Liver (tissue), 9 donors: ENCODE data around the gene NRM. TPM values are rescaled to one million over a fixed set of nuclear protein-coding genes. Genes with fewer than 3 reads are reported as not detected.
A peak's percentile ranks its signal among the peaks of the same experiment; 100 is the strongest.
"Not testable (repeated sequence)": the region's sequence is repeated elsewhere in the genome, so short reads cannot be mapped to it uniquely, and the experiment has no call there.

Source experiments
- DNase-seq: peaks from one replicate; pipeline ENCODE4 v3.0.0-alpha.2; 2017; ENCODE audit warnings: low spot score
- H3K27ac ChIP-seq, 2 donors: one replicate each; pipeline ENCODE4 v1.7.0; 2013; ENCODE audit warnings: inconsistent platforms in 2 of 2, low read length in 2 of 2, control low read depth in 1 of 2, low read depth in 1 of 2, mild to moderate bottlenecking in 1 of 2
- H3K27me3 ChIP-seq, 4 donors: one replicate each; pipeline versions ENCODE4 v1.6.1 to v1.7.0; 2013; ENCODE audit warnings: low read length in 3 of 4, inconsistent platforms in 1 of 4, mild to moderate bottlenecking in 1 of 4, moderate library complexity in 1 of 4; ENCODE audit not compliant: control insufficient read depth in 4 of 4, insufficient read depth in 4 of 4
- H3K36me3 ChIP-seq, 4 donors: one replicate each; pipeline versions ENCODE4 v1.6.1 to v1.7.0; 2013; ENCODE audit warnings: low read length in 3 of 4, mild to moderate bottlenecking in 3 of 4, low read depth in 1 of 4, moderate library complexity in 1 of 4; ENCODE audit not compliant: control insufficient read depth in 4 of 4, insufficient read depth in 3 of 4
- H3K4me1 ChIP-seq, 4 donors: one replicate each; pipeline versions ENCODE4 v1.6.1 to v1.7.0; 2013; ENCODE audit warnings: low read length in 3 of 4, mild to moderate bottlenecking in 3 of 4, moderate library complexity in 1 of 4; ENCODE audit not compliant: control insufficient read depth in 4 of 4, insufficient read depth in 4 of 4
- H3K4me3 ChIP-seq, 3 donors: one replicate each; pipeline versions ENCODE4 v1.6.1 to v1.7.0; 2013; ENCODE audit warnings: low read length in 3 of 3, control low read depth in 1 of 3, low read depth in 1 of 3, mild to moderate bottlenecking in 1 of 3
- H3K9ac ChIP-seq, 2 donors: one replicate each; pipeline ENCODE4 v1.7.0; 2013; ENCODE audit warnings: low read length in 2 of 2, mild to moderate bottlenecking in 2 of 2, moderate library complexity in 2 of 2, control low read depth in 1 of 2, low read depth in 1 of 2
- H3K9me3 ChIP-seq, 4 donors: one replicate each; pipeline versions ENCODE4 v1.6.1 to v1.7.0; 2013; ENCODE audit warnings: low read length in 3 of 4; ENCODE audit not compliant: control insufficient read depth in 4 of 4
- ATF3 ChIP-seq: IDR thresholded peaks from 2 replicates; pipeline ENCODE4 v1.6.1; 2016; ENCODE audit warnings: antibody characterized with exemption
- EGR1 ChIP-seq, 2 donors: IDR thresholded peaks; 2 replicates each; pipeline ENCODE4 v1.6.1; 2016 to 2018; ENCODE audit warnings: antibody characterized with exemption in 2 of 2, low read depth in 2 of 2
- FOXA1 ChIP-seq: IDR thresholded peaks from 2 replicates; pipeline ENCODE4 v1.6.1; 2016; ENCODE audit warnings: antibody characterized with exemption
- FOXA2 ChIP-seq: IDR thresholded peaks from 2 replicates; pipeline ENCODE4 v1.6.1; 2016; ENCODE audit warnings: antibody characterized with exemption
- GABPA ChIP-seq, 2 donors: IDR thresholded peaks in 1 of 2; conservative IDR thresholded peaks in 1 of 2; 2 replicates each; pipeline ENCODE4 v1.6.1; 2016; ENCODE audit warnings: antibody characterized with exemption in 2 of 2, mild to moderate bottlenecking in 1 of 2, moderate library complexity in 1 of 2
- HNF4A ChIP-seq, 2 donors: conservative IDR thresholded peaks; 2 replicates each; pipeline ENCODE4 v1.6.1; 2016; ENCODE audit warnings: antibody characterized with exemption in 2 of 2, mild to moderate bottlenecking in 2 of 2
- HNF4G ChIP-seq: IDR thresholded peaks from 2 replicates; pipeline ENCODE4 v1.6.1; 2016; ENCODE audit warnings: antibody characterized with exemption
- JUND ChIP-seq, 2 donors: IDR thresholded peaks; 2 replicates each; pipeline ENCODE4 v1.6.1; 2016; ENCODE audit warnings: antibody characterized with exemption in 2 of 2
- MAX ChIP-seq: IDR thresholded peaks from 2 replicates; pipeline ENCODE4 v1.6.1; 2016; ENCODE audit warnings: antibody characterized with exemption
- NR2F2 ChIP-seq: IDR thresholded peaks from 2 replicates; pipeline ENCODE4 v1.6.1; 2016; ENCODE audit warnings: antibody characterized with exemption
- RAD21 ChIP-seq, 2 donors: IDR thresholded peaks; 2 replicates each; pipeline ENCODE4 v1.6.1; 2016; ENCODE audit warnings: antibody characterized with exemption in 2 of 2, mild to moderate bottlenecking in 2 of 2
- REST ChIP-seq: IDR thresholded peaks from 2 replicates; pipeline ENCODE4 v1.6.1; 2016; ENCODE audit warnings: antibody characterized with exemption, mild to moderate bottlenecking
- SP1 ChIP-seq: IDR thresholded peaks from 2 replicates; pipeline ENCODE4 v1.6.1; 2018; ENCODE audit warnings: antibody characterized with exemption, mild to moderate bottlenecking
- TAF1 ChIP-seq: conservative IDR thresholded peaks from 2 replicates; pipeline ENCODE4 v1.6.1; 2016; ENCODE audit warnings: antibody characterized with exemption, mild to moderate bottlenecking
- ZBTB33 ChIP-seq: IDR thresholded peaks from 2 replicates; pipeline ENCODE4 v1.6.1; 2016; ENCODE audit warnings: antibody characterized with exemption
- WGBS: extraction: QIAGEN DNeasy Blood & Tissue Kit; methylation state at CpG from one replicate; pipeline ENCODE4 v1.1.7; 2013; 5-methylcytosine and 5-hydroxymethylcytosine counted together
- polyA plus RNA-seq, 2 donors: library from polyadenylated mRNA; stranded (reverse) in 1 of 2; unstranded in 1 of 2; fragments of 200-250 nt in 1 of 2; fragments of >200 nt in 1 of 2; fragmentation: Nextera tagmentation in 1 of 2; extraction: Ambion mirVana in 1 of 2; gene quantifications; one replicate each; pipeline versions ENCODE4 v1.2.1 to v1.2.3, GENCODE V29; 2013 to 2015
- total RNA-seq, 2 donors: library from RNA; depleted of rRNA; stranded (reverse); fragments of >200 nt; gene quantifications; one replicate each; pipeline ENCODE4 v1.2.3, GENCODE V29; 2014
- donor health status: healthy.
- donor health status: healthy.
- donor health status: healthy.
- donor health status: healthy.
- donor health status: healthy.

The NRM gene
- total and polyA plus RNA-seq, 4 donors = 0.59 to 3.3 (median 2.4) TPM

- Histone ChIP-seq H3K9me3 (no peaks in the 10 kb centered on the region), H3K4me3 (no peak overlapping the region), H3K27ac (no peak overlapping the region), H3K36me3 (peaks cover 17 to 52% (median 45%) of the 10 kb centered on the region in 4 donors), H3K27me3 (no peaks in the 10 kb centered on the region), H3K4me1 (peaks cover 0 to 31% (median 22%) of the 10 kb centered on the region in 4 donors), H3K9ac (no peak overlapping the region)
- TF ChIP-seq ZBTB33 (no peak), SP1 (no peak), EGR1 (IDR thresholded peaks at IDR 0.05; ENCODE audit: low read depth in 2 of 2) (no peak), FOXA2 (no peak), TAF1 (no peak), JUND (IDR thresholded peaks at IDR 0.05) (no peak), RAD21 (IDR thresholded peaks at IDR 0.05) (no peak), HNF4A (conservative IDR thresholded peaks at IDR 0.05) (no peak), REST (no peak), FOXA1 (no peak), MAX (no peak), HNF4G (no peak), GABPA (IDR thresholded peaks at IDR 0.05 in 1 of 2, conservative IDR thresholded peaks at IDR 0.05 in 1 of 2) (no peak), NR2F2 (no peak), ATF3 (no peak)
- DNase-seq = no peak
- WGBS = 55% methylated on average over 6 of the region's 6 CpGs
These were observed 34.3 kb upstream of the NRM start for GRCh38 chr6:30724906-30725667.

GRCh38 chr6:30723843-30724741, 33.3 kb upstream of the NRM start:
- Histone ChIP-seq H3K36me3 (peaks cover 12 to 44% (median 36%) of the 10 kb centered on the region in 4 donors), H3K4me1 (peaks cover 0 to 39% (median 28%) of the 10 kb centered on the region in 4 donors)
- not testable (repeated sequence) for H3K9me3 ChIP-seq, H3K27ac ChIP-seq, DNase-seq, H3K27me3 ChIP-seq, H3K9ac ChIP-seq, H3K4me3 ChIP-seq
- WGBS = 76% methylated on average over 29 of the region's 29 CpGs

GRCh38 chr6:30723159-30723842, 32.5 kb upstream of the NRM start:
- not testable (repeated sequence) for H3K4me3 ChIP-seq, H3K9me3 ChIP-seq, H3K27ac ChIP-seq, DNase-seq, H3K27me3 ChIP-seq
- Histone ChIP-seq H3K36me3 (peaks cover 12 to 44% (median 35%) of the 10 kb centered on the region in 4 donors), H3K4me1 (peaks cover 0 to 40% (median 29%) of the 10 kb centered on the region in 4 donors), H3K9ac (peak overlapping the region in 1 of 2 donors; percentile 33)
- 55% methylated on average over 16 of the region's 16 CpGs for WGBS
